ENCODE data around the gene AIFM1.

Gene AIFM1

GRCh38 chrX:130119312-130119898 lies 46.2 kb downstream of the AIFM1 start:
- no peak for FAIRE-seq
- DNase-seq (ENCODE audit: low spot score) = no peak

- no peak for FAIRE-seq
- DNase-seq (ENCODE audit: low spot score) = no peak
These were observed 47.0 kb downstream of the AIFM1 start for GRCh38 chrX:130118441-130119311.

- DNase-seq (ENCODE audit: low spot score) = no peak
- no peak for FAIRE-seq
These were observed 48.5 kb downstream of the AIFM1 start for GRCh38 chrX:130117166-130117565.

- FAIRE-seq = peak; percentile 99
- DNase-seq (ENCODE audit: low spot score) = peak; percentile 93
These were observed 50.3 kb downstream of the AIFM1 start for GRCh38 chrX:130115119-130115885.

GRCh38 chrX:130114141-130114588 lies 51.5 kb downstream of the AIFM1 start:
- FAIRE-seq (peak; percentile 80), DNase-seq (ENCODE audit: low spot score) (peak; percentile 72)

GRCh38 chrX:130111220-130112154 lies 54.2 kb downstream of the AIFM1 start:
- DNase-seq (ENCODE audit: low spot score) (no peak), FAIRE-seq (no peak)

GRCh38 chrX:130110379-130111219 lies 55.0 kb downstream of the AIFM1 start, which contains the start of gene ELF4:
ELF4 (minus strand) TSS chrX:130110497; CDS start chrX:130081330, 29,167 bp downstream.
- DNase-seq (ENCODE audit: low spot score) (peak; percentile 50), FAIRE-seq (no peak)

- FAIRE-seq = no peak
- DNase-seq (ENCODE audit: low spot score) = no peak
These were observed 55.9 kb downstream of the AIFM1 start for GRCh38 chrX:130109429-130110378.

GRCh38 chrX:130108647-130109428 lies 56.8 kb downstream of the AIFM1 start:
- peak; percentile 79 for FAIRE-seq
- peak; percentile 41 for DNase-seq (ENCODE audit: low spot score)

GRCh38 chrX:130106071-130106470 lies 59.6 kb downstream of the AIFM1 start:
- peak; percentile 46 for DNase-seq (ENCODE audit: low spot score)
- FAIRE-seq = peak; percentile 74

- no peak for DNase-seq (ENCODE audit: low spot score)
- no peak for FAIRE-seq
These were observed 60.4 kb downstream of the AIFM1 start for GRCh38 chrX:130105244-130105643.

GRCh38 chrX:130103605-130104004 lies 62.0 kb downstream of the AIFM1 start:
- no peak for DNase-seq (ENCODE audit: low spot score)
- no peak for FAIRE-seq

GRCh38 chrX:130100180-130100579 lies 65.5 kb downstream of the AIFM1 start:
- FAIRE-seq (no peak), DNase-seq (ENCODE audit: low spot score) (no peak)

- DNase-seq (ENCODE audit: low spot score) (no peak), FAIRE-seq (no peak)
These were observed 67.5 kb downstream of the AIFM1 start for GRCh38 chrX:130098210-130098552.

- FAIRE-seq = no peak
These were observed 68.0 kb downstream of the AIFM1 start for GRCh38 chrX:130097507-130098209.

GRCh38 chrX:130095249-130096030 lies 70.2 kb downstream of the AIFM1 start:
- no peak for DNase-seq (ENCODE audit: low spot score)
- FAIRE-seq = no peak

More at GRCh38 chrX:130097507-130098209, 68.0 kb downstream of the AIFM1 start:
- no peak for DNase-seq (ENCODE audit: low spot score)

Data from RCC 7860 (cell line).